GM12864 (cell line): ENCODE data around the gene FRMD8.

ENCODE experiments used
- DNase-seq: peaks from one replicate; pipeline ENCODE4 v3.0.0-alpha.2; 2011; ENCODE audit warnings: low read depth
- H3K4me3 ChIP-seq: 2 replicates; pipeline ENCODE4 v1.5.1; 2011; ENCODE audit warnings: mild to moderate bottlenecking, low read depth, low read length, control low read depth
- CTCF ChIP-seq: IDR thresholded peaks from 2 replicates; pipeline ENCODE4 v1.5.1; 2011; ENCODE audit warnings: low read depth, mild to moderate bottlenecking, moderate library complexity, low read length, control low read depth, inconsistent platforms; ENCODE audit errors: missing control alignments

The FRMD8 gene

DNA sequence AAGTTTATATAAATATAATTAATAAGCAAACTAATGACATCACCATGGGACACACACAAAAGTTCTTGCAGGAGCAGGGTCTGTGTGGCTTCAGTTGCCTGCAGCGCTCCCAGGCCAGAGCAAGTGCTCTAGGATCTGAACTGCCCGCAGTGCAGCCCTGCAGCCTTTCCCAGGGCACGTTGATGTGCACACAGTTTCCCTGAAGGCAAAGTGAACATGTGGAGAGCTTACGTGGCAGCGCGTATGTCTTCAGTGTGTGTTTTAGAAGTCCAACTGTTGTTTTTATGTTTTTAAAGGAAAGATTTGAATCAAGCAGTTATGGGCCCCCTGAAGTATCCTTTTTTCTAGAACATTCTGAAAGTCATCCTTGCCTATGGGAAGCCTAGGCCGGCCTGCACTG, 33.1 kb upstream of the FRMD8 start:
- TF ChIP-seq CTCF: no peak
- DNase-seq: no peak
- H3K4me3 ChIP-seq: no peak overlapping the region

- TF ChIP-seq CTCF: no peak
- H3K4me3 ChIP-seq: no peak overlapping the region; the same call in 1 of the 2 replicates
- no peak for DNase-seq
Observed at GRCh38 chr11:65353900-65354264, 32.6 kb upstream of the FRMD8 start.

DNA sequence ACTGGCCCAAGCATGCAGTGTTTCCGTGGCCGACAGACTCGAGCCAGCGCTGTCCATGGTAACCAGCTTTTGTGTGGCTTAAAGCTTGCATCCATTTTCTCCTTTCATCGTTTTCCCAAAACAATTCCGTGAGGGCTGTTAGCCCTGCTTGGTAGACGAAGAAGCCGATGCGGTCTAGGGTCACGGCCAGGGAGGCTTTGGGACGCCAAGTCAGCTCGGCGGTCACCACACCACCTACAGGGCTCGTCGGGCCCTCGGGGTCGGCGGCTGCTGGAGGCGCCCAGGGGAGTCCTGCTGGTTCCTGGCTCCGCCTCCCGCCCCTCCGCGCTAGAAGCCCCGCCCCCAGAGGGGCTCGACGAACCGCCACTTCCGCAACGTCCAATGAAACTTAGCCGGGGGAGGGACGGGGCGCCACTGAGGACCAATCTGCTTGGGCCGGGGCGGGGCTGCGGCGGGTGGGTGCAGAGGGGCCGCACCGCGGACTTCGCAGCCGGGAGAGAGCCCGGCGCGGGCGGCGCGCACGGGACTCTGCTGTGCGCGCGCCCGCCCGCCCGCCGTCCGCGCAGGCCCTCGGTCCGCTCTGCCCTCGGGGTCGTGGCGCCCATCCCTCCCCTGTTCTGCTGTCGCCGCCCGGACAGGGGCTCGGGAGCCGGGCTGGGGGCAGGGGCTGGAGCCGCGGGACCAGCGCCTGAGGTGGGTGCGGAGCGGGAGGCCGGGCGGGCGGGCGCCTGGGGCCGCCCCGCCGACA, 32.0 kb upstream of the FRMD8 start, which contains the start of gene TIGD3:
TIGD3 (plus strand) TSS at position 487 of the 748 bp plus-strand sequence. CDS start 1,058 bp downstream, outside the sequence.
- peak; percentile 77 for DNase-seq
- peak within 1 kb of the TSS; percentile 74 for H3K4me3 ChIP-seq
- no peak for TF ChIP-seq CTCF

DNA sequence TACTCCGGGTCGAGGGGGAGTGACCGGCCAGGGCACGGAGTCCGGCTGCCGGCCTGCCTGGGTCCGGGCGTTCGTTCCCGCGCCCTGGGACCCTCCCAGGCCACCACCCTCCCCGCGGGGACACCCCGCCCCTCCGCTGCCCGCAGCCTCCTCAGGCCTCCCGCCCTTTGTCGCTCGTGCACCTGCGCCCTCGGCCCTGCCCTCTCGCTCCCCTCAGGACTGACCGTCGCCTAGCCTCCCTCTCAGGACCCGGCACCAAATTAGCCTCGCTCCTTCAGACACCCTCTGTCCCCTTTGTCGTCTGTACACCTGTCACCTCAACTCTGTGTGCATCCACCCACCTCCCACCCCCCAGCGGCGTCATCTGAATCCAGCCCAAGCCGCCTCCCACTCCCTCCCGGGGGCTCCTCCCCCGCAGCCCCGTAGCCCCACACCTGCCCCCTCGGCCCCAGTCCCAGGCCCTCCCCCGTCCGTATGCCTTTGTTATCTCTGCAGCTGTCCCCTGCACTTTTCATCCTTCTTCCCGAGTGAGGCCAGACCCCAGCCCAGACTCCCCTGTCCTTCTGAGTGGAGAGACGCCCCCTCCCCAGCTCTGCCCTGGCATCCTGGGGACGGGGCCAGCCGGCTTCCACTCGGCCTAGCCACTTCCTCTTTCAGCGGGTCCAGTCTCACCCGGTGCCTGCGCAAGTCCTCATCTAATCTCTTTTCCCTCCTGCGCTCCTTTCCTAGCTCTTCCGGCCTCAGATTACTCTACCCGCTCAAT, 31.2 kb upstream of the FRMD8 start:
- no peak for DNase-seq
- peak overlapping the region; percentile 74 for H3K4me3 ChIP-seq
- TF ChIP-seq CTCF: no peak

DNA sequence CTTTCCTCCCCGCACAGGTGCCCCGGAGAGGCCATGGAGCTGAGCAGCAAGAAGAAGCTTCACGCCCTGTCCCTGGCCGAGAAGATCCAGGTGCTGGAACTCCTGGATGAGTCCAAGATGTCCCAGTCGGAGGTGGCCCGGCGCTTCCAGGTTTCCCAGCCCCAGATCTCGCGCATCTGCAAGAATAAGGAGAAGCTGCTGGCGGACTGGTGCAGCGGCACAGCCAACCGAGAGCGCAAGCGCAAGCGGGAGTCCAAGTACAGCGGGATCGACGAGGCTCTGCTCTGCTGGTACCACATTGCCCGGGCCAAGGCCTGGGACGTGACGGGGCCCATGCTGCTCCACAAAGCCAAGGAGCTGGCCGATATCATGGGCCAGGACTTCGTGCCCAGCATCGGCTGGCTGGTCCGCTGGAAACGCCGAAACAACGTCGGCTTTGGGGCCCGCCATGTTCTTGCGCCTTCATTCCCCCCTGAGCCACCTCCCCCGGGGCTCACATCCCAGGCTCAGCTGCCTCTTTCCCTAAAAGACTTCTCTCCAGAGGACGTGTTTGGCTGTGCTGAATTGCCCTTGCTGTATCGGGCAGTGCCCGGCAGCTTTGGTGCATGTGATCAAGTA, 30.6 kb upstream of the FRMD8 start:
- no peak for DNase-seq
- no peak for TF ChIP-seq CTCF
- H3K4me3 ChIP-seq: no peak overlapping the region

DNA sequence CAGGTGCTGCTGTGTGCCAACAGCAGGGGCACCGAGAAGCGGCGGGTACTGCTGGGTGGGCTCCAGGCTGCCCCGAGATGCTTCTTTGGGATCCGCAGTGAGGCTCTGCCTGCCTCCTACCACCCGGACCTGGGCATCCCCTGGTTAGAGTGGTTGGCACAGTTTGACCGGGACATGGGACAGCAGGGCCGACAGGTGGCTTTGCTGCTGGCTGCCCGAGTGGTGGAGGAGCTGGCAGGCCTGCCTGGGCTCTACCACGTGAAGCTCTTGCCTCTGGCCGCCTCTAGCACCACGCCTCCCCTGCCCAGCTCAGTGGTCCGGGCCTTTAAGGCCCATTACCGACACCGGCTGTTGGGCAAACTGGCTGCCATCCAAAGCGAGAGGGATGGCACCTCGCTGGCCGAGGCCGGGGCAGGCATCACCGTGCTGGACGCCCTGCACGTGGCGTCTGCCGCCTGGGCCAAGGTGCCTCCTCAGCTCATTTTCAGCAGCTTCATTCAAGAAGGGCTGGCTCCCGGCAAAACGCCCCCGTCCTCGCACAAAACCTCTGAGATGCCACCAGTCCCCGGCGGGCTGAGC, 30.0 kb upstream of the FRMD8 start:
- TF ChIP-seq CTCF: no peak
- DNase-seq: no peak
- no peak overlapping the region for H3K4me3 ChIP-seq
